Measurements from ENCODE around the gene RFC4. TPM values are rescaled to one million over a fixed set of nuclear protein-coding genes. Genes with fewer than 3 reads are reported as not detected.
"Not testable (repeated sequence)": the region's sequence is repeated elsewhere in the genome, so short reads cannot be mapped to it uniquely, and the experiment has no call there.

The RFC4 gene, protein sequence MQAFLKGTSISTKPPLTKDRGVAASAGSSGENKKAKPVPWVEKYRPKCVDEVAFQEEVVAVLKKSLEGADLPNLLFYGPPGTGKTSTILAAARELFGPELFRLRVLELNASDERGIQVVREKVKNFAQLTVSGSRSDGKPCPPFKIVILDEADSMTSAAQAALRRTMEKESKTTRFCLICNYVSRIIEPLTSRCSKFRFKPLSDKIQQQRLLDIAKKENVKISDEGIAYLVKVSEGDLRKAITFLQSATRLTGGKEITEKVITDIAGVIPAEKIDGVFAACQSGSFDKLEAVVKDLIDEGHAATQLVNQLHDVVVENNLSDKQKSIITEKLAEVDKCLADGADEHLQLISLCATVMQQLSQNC
- total RNA-seq (2012; rRNA removed): 25.6 and 29.1 TPM in 2 replicates

DNA sequence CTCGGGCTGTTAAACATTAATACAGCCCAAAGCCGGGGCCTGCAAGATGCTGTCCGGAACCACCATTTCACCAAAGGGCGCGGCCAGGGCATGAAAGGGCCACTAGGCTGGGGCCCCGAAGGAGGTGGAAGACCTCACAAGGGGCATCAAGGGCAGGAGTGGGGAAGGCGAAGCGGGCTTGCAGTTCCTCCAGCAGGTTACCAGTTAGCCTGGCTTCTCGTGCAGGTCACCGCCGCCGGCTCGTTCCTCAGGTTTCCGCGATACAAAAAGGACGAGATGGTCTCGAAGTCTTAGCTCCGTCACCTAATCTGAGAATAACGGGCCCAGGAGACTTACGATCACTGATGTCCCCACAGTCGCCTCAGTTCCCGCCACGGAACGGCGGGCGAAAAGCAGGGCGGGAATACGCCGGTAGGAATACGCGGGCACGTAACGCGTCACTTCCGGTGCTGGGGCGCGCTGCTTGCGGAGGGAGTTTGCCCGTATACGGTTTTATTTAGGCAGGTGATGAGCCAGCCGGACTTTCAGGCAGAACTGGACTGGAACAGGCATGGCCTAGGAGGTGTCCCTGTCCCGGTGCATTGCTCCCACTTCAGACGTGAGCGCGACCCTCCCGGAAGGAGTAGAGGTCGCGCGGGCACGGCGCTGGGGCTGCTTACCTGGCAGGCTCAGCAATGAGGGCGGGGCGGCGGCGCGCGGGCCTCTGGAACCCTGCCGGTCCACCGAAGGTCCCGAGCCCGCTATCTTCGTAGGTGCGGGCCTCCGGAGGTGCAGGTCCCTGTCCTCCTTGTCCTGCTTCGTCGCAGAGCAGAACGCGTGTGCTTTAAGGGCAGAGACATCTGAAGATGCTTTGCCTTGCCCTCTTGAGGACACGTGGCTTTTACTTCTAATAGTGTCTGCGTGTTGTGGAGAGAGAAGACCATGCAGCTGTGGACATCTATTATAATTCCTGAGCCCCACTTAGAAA, at the start of gene RFC4:
Gene RFC4, minus strand, starts transcription at position 394 of the 967 bp plus-strand sequence. CDS start 1,769 bp downstream, outside the sequence.
- H3K9me3 ChIP-seq (replicated peaks; ENCODE audit: low read length): no peaks in the 10 kb centered on the region
- peaks cover 14% of the 10 kb centered on the region for H3K4me1 ChIP-seq (ENCODE audit: control insufficient read depth, insufficient read depth, low read length)
- peak within 1 kb of the TSS; percentile 93 for H3K9ac ChIP-seq (ENCODE audit: low read depth, low read length)
- peak within 1 kb of the TSS; percentile 89 for H3K4me2 ChIP-seq (ENCODE audit: low read length)
- H3K36me3 ChIP-seq (ENCODE audit: insufficient read depth, low read length): peaks cover 9% of the 10 kb centered on the region
- H3K27me3 ChIP-seq (ENCODE audit: control insufficient read depth, insufficient read depth, low read length): no peaks in the 10 kb centered on the region
- H3K4me3 ChIP-seq (ENCODE audit: low read length): peak within 1 kb of the TSS; percentile 92

- Histone ChIP-seq H3K4me1 (ENCODE audit: control insufficient read depth, insufficient read depth, low read length) (no peaks in the 10 kb centered on the region), H3K27me3 (ENCODE audit: control insufficient read depth, insufficient read depth, low read length) (peaks cover 6% of the 10 kb centered on the region), H3K9me3 (replicated peaks; ENCODE audit: low read length) (no peaks in the 10 kb centered on the region), H3K9ac (ENCODE audit: low read depth, low read length) (no peak overlapping the region), H3K36me3 (ENCODE audit: insufficient read depth, low read length) (no peaks in the 10 kb centered on the region), H3K4me3 (ENCODE audit: low read length) (no peak overlapping the region), H3K4me2 (ENCODE audit: low read length) (no peak overlapping the region)
Observed at GRCh38 chr3:186854954-186855353, 48.7 kb upstream of the RFC4 start.

DNA sequence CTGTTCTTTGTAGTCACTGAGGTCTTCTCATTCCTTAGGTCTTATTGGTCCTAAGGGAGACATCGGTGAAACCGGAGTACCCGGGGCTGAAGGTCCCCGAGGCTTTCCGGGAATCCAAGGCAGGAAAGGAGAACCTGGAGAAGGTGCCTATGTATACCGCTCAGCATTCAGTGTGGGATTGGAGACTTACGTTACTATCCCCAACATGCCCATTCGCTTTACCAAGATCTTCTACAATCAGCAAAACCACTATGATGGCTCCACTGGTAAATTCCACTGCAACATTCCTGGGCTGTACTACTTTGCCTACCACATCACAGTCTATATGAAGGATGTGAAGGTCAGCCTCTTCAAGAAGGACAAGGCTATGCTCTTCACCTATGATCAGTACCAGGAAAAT, 47.9 kb upstream of the RFC4 start:
- H3K36me3 ChIP-seq (ENCODE audit: insufficient read depth, low read length): no peaks in the 10 kb centered on the region

GRCh38 chr3:186852994-186853393, 46.7 kb upstream of the RFC4 start:
- H3K9ac ChIP-seq (ENCODE audit: low read depth, low read length): no peak overlapping the region
- no peaks in the 10 kb centered on the region for H3K9me3 ChIP-seq (replicated peaks; ENCODE audit: low read length)

More for the DNA sequence above, 47.9 kb upstream of the RFC4 start:
- H3K9ac ChIP-seq (ENCODE audit: low read depth, low read length): no peak overlapping the region
- H3K4me2 ChIP-seq (ENCODE audit: low read length): no peak overlapping the region
- no peaks in the 10 kb centered on the region for H3K4me1 ChIP-seq (ENCODE audit: control insufficient read depth, insufficient read depth, low read length)
- peaks cover 6% of the 10 kb centered on the region for H3K27me3 ChIP-seq (ENCODE audit: control insufficient read depth, insufficient read depth, low read length)
- H3K9me3 ChIP-seq (replicated peaks; ENCODE audit: low read length): no peaks in the 10 kb centered on the region
- no peak overlapping the region for H3K4me3 ChIP-seq (ENCODE audit: low read length)

DNA sequence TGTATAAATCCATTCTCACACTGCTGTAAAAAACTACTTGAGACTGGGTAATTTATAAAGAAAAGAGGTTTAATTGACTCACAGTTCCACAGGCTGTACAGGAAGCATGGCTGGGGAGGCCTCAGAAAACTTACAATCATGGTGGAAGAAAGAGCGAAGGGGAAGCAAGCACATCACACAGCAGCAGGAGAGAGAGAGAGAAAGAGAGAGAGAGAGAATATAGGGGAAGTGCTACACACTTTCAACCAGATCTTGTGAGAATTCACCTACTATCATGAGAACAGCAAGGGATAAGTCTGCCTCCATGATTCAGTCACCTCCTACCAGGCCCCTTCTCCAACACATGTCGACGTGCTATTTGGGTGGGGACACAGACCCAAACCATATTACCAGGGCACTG, 45.6 kb upstream of the RFC4 start:
- not testable (repeated sequence) for H3K4me3 ChIP-seq (ENCODE audit: low read length); H3K4me2 ChIP-seq (ENCODE audit: low read length); H3K4me1 ChIP-seq (ENCODE audit: control insufficient read depth, insufficient read depth, low read length); H3K9me3 ChIP-seq (replicated peaks; ENCODE audit: low read length); H3K36me3 ChIP-seq (ENCODE audit: insufficient read depth, low read length); H3K9ac ChIP-seq (ENCODE audit: low read depth, low read length)
- H3K27me3 ChIP-seq (ENCODE audit: control insufficient read depth, insufficient read depth, low read length): peaks cover 17% of the 10 kb centered on the region

More at GRCh38 chr3:186852994-186853393, 46.7 kb upstream of the RFC4 start:
- no peaks in the 10 kb centered on the region for H3K4me1 ChIP-seq (ENCODE audit: control insufficient read depth, insufficient read depth, low read length)
- no peak overlapping the region for H3K4me2 ChIP-seq (ENCODE audit: low read length)
- H3K27me3 ChIP-seq (ENCODE audit: control insufficient read depth, insufficient read depth, low read length): peaks cover 14% of the 10 kb centered on the region
- no peak overlapping the region for H3K4me3 ChIP-seq (ENCODE audit: low read length)
- H3K36me3 ChIP-seq (ENCODE audit: insufficient read depth, low read length): no peaks in the 10 kb centered on the region

- Histone ChIP-seq H3K9ac (ENCODE audit: low read depth, low read length) (no peak overlapping the region), H3K36me3 (ENCODE audit: insufficient read depth, low read length) (no peaks in the 10 kb centered on the region), H3K27me3 (ENCODE audit: control insufficient read depth, insufficient read depth, low read length) (peaks cover 33% of the 10 kb centered on the region), H3K4me3 (ENCODE audit: low read length) (no peak overlapping the region), H3K4me2 (ENCODE audit: low read length) (no peak overlapping the region), H3K9me3 (replicated peaks; ENCODE audit: low read length) (no peaks in the 10 kb centered on the region), H3K4me1 (ENCODE audit: control insufficient read depth, insufficient read depth, low read length) (no peaks in the 10 kb centered on the region)
Observed at GRCh38 chr3:186849374-186849975, 43.2 kb upstream of the RFC4 start.

DNA sequence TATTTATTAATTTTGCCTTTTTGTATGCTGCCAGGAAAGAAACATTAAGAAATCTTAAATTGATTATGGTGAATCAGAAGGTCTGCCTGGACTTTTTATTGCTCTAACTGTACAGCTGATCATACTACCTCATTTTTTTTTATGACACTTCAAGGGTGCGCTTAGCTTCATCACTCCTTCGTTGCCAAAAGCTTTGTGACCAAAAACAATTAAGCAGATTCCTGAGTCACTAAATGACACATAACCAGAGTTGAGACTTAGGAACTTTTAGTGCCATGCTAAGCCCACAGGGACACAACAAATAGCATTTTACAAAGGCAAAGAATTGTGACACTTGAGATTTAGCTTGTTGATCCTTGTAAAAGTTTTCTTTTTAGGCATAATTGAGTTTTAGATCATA, 41.2 kb upstream of the RFC4 start:
- no peaks in the 10 kb centered on the region for H3K36me3 ChIP-seq (ENCODE audit: insufficient read depth, low read length)
- H3K9me3 ChIP-seq (replicated peaks; ENCODE audit: low read length): no peaks in the 10 kb centered on the region
- peaks cover 37% of the 10 kb centered on the region for H3K27me3 ChIP-seq (ENCODE audit: control insufficient read depth, insufficient read depth, low read length)
- no peak overlapping the region for H3K4me2 ChIP-seq (ENCODE audit: low read length)
- H3K4me3 ChIP-seq (ENCODE audit: low read length): no peak overlapping the region
- no peaks in the 10 kb centered on the region for H3K4me1 ChIP-seq (ENCODE audit: control insufficient read depth, insufficient read depth, low read length)
- H3K9ac ChIP-seq (ENCODE audit: low read depth, low read length): no peak overlapping the region

DNA sequence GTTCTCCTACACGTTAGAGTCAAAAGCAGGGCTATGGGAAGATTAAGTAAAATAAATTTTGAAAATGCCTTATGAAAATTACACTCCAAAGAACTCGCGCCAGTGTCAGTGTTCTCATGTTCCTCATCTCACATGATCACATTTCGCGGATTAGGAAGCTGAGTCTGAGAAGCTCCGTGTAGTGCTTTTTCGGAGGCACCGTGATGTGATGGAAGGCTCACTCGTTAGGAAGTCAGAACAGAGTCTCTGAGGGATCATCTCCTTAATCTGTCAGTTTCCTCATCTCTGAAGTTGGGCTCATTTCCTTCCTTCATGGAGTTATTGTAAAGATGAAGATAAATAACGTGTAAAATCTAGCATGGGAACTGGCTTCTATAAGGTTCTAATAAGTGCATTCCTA, 39.5 kb upstream of the RFC4 start:
- no peak overlapping the region for H3K4me2 ChIP-seq (ENCODE audit: low read length)

GRCh38 chr3:186844908-186845307, 38.6 kb upstream of the RFC4 start:
- H3K4me3 ChIP-seq (ENCODE audit: low read length): no peak overlapping the region
- no peak overlapping the region for H3K4me2 ChIP-seq (ENCODE audit: low read length)
- no peaks in the 10 kb centered on the region for H3K4me1 ChIP-seq (ENCODE audit: control insufficient read depth, insufficient read depth, low read length)
- H3K36me3 ChIP-seq (ENCODE audit: insufficient read depth, low read length): no peaks in the 10 kb centered on the region
- no peak overlapping the region for H3K9ac ChIP-seq (ENCODE audit: low read depth, low read length)
- peaks cover 32% of the 10 kb centered on the region for H3K27me3 ChIP-seq (ENCODE audit: control insufficient read depth, insufficient read depth, low read length)
- no peaks in the 10 kb centered on the region for H3K9me3 ChIP-seq (replicated peaks; ENCODE audit: low read length)

More for the DNA sequence above, 39.5 kb upstream of the RFC4 start:
- Histone ChIP-seq H3K27me3 (ENCODE audit: control insufficient read depth, insufficient read depth, low read length) (peaks cover 32% of the 10 kb centered on the region), H3K4me3 (ENCODE audit: low read length) (no peak overlapping the region), H3K9me3 (replicated peaks; ENCODE audit: low read length) (no peaks in the 10 kb centered on the region), H3K36me3 (ENCODE audit: insufficient read depth, low read length) (no peaks in the 10 kb centered on the region), H3K4me1 (ENCODE audit: control insufficient read depth, insufficient read depth, low read length) (no peaks in the 10 kb centered on the region), H3K9ac (ENCODE audit: low read depth, low read length) (no peak overlapping the region)

DNA sequence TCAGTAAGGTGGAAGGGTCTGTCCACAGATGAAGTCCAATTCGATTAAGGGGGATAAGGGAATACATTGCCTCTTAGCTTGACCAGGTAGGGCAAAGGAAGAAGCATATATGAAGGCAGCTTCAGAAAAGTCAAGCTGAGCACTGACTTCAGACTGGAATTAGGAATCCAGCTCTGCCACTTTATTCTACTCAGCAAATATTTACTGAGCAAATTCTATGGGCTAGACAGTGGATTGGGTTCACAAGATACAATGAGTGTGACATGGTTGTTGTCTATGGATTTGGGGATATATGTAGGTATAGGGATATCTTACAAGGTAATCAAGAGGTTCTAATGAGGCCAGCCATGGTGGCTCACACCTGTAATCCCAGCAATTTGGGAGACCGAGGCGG, 36.8 kb upstream of the RFC4 start:
- Histone ChIP-seq H3K4me2 (ENCODE audit: low read length) (no peak overlapping the region), H3K9ac (ENCODE audit: low read depth, low read length) (no peak overlapping the region), H3K4me3 (ENCODE audit: low read length) (no peak overlapping the region), H3K4me1 (ENCODE audit: control insufficient read depth, insufficient read depth, low read length) (no peaks in the 10 kb centered on the region), H3K36me3 (ENCODE audit: insufficient read depth, low read length) (no peaks in the 10 kb centered on the region), H3K9me3 (replicated peaks; ENCODE audit: low read length) (no peaks in the 10 kb centered on the region), H3K27me3 (ENCODE audit: control insufficient read depth, insufficient read depth, low read length) (peaks cover 29% of the 10 kb centered on the region)

GRCh38 chr3:186842426-186843038, 36.2 kb upstream of the RFC4 start, which contains the start of gene ADIPOQ:
TSS of gene ADIPOQ (plus strand) at chr3:186842710. CDS start at chr3:186853059, 10,349 bp downstream.
- H3K36me3 ChIP-seq (ENCODE audit: insufficient read depth, low read length): no peaks in the 10 kb centered on the region
- no peak within 1 kb of the TSS for H3K4me3 ChIP-seq (ENCODE audit: low read length)
- no peaks in the 10 kb centered on the region for H3K4me1 ChIP-seq (ENCODE audit: control insufficient read depth, insufficient read depth, low read length)
- no peak within 1 kb of the TSS for H3K9ac ChIP-seq (ENCODE audit: low read depth, low read length)
- H3K27me3 ChIP-seq (ENCODE audit: control insufficient read depth, insufficient read depth, low read length): peaks cover 29% of the 10 kb centered on the region
- no peaks in the 10 kb centered on the region for H3K9me3 ChIP-seq (replicated peaks; ENCODE audit: low read length)
- H3K4me2 ChIP-seq (ENCODE audit: low read length): no peak within 1 kb of the TSS

All from skeletal muscle satellite cell (primary cell).